HepG2 (cell line): ENCODE measurements around the gene RGP1. TPM values are rescaled to one million over a fixed set of nuclear protein-coding genes. Genes with fewer than 3 reads are reported as not detected.

Experiments used
- ARID5B ChIP-seq: IDR thresholded peaks from 2 replicates; pipeline ENCODE4 v1.4.0; 2020; ENCODE audit warnings: mild to moderate bottlenecking, missing genetic modification reagents
- CBFB ChIP-seq: sonication (generic); formaldehyde crosslinking; IDR thresholded peaks from 2 replicates; pipeline ENCODE4 v1.4.0; 2020; ENCODE audit warnings: missing genetic modification reagents
- CCAR2 ChIP-seq: fragments of 200-400 bp; formaldehyde crosslinking; optimal IDR thresholded peaks from 2 replicates; pipeline ENCODE3; 2018; ENCODE audit warnings: low read depth, mild to moderate bottlenecking, low read length, moderate library complexity
- GATA4 ChIP-seq: sonication (generic); IDR thresholded peaks from 2 replicates; pipeline ENCODE4 v1.6.1; 2016; ENCODE audit warnings: antibody characterized with exemption, low read depth, borderline replicate concordance
- KDM2A ChIP-seq: sonication (generic); formaldehyde crosslinking; IDR thresholded peaks from 2 replicates; pipeline ENCODE4 v1.4.0; 2020; ENCODE audit warnings: low read depth, missing genetic modification reagents, borderline replicate concordance
- KLF15 ChIP-seq: sonication (generic); formaldehyde crosslinking; IDR thresholded peaks from 2 replicates; pipeline ENCODE4 v1.8.1; 2023; ENCODE audit warnings: borderline replicate concordance, mild to moderate bottlenecking, inconsistent platforms, missing genetic modification reagents, mixed read lengths
- MLXIP ChIP-seq: sonication (generic); formaldehyde crosslinking; IDR thresholded peaks from 2 replicates; pipeline ENCODE4 v1.9.0; 2021; ENCODE audit warnings: missing genetic modification reagents, borderline replicate concordance
- NFE2L2 ChIP-seq: fragments of 150-350 bp; IDR thresholded peaks from 2 replicates; pipeline ENCODE4 v1.6.1; 2014; ENCODE audit warnings: low read length
- RBM22 ChIP-seq: fragments of 200-400 bp; formaldehyde crosslinking; optimal IDR thresholded peaks from 2 replicates; pipeline ENCODE3; 2017; ENCODE audit warnings: mild to moderate bottlenecking, low read length, moderate library complexity
- RBM39 ChIP-seq: fragments of 200-400 bp; formaldehyde crosslinking; IDR thresholded peaks from one replicate; pipeline ENCODE4 v1.6.1; 2018; ENCODE audit warnings: antibody characterized with exemption, mild to moderate bottlenecking, low read depth, low read length; ENCODE audit not compliant: poor library complexity, severe bottlenecking
- ZNF24 ChIP-seq: fragments of 450-650 bp; IDR thresholded peaks from 2 replicates; pipeline ENCODE4 v1.6.1; 2017; ENCODE audit warnings: antibody characterized with exemption, mild to moderate bottlenecking
- ZNF282 ChIP-seq: fragments of 450-650 bp; IDR thresholded peaks from 2 replicates; pipeline ENCODE4 v1.6.1; 2018; ENCODE audit not compliant: partially characterized antibody
- ZNF354B ChIP-seq: sonication (generic); formaldehyde crosslinking; IDR thresholded peaks from 2 replicates; pipeline ENCODE4 v1.8.0; 2022; ENCODE audit warnings: mild to moderate bottlenecking, missing genetic modification reagents
- ZNF562 ChIP-seq: sonication (generic); formaldehyde crosslinking; IDR thresholded peaks from 2 replicates; pipeline ENCODE4 v1.8.0; 2022; ENCODE audit warnings: missing genetic modification reagents, borderline replicate concordance
- ZNF687 ChIP-seq: sonication (generic); formaldehyde crosslinking; IDR thresholded peaks from 2 replicates; pipeline ENCODE4 v1.5.1; 2020; ENCODE audit warnings: mild to moderate bottlenecking, missing genetic modification reagents, moderate library complexity
- polyA plus RNA-seq, 8 experiments: library from polyadenylated mRNA; depleted of rRNA in 3 of 8; stranded (reverse) in 7 of 8; unstranded in 1 of 8; fragments of >200 nt; fragmentation: Illumina TruSeq in 4 of 8; extraction: Trizol in 4 of 8; gene quantifications; 2 replicates each; pipeline versions ENCODE4 v1.2.1 to v1.2.3, GENCODE V29; 2011 to 2016; ENCODE audit warnings: low read depth in 4 of 8, missing spikeins in 1 of 8, mixed read lengths in 1 of 8; ENCODE audit not compliant: insufficient read depth in 1 of 8
- total RNA-seq, 5 experiments: library from RNA; depleted of rRNA; stranded (reverse); fragments of >200 nt; fragmentation: Illumina TruSeq; extraction: Trizol; gene quantifications; 2 replicates each; pipeline ENCODE4 v1.2.3, GENCODE V29; 2016; ENCODE audit warnings: low read depth in 1 of 5
- TF ChIP-seq, protein P1 (sequence below): sonication (generic); formaldehyde crosslinking; IDR thresholded peaks from 2 replicates; pipeline ENCODE4 v1.8.0; 2022; ENCODE audit warnings: low read depth, missing genetic modification reagents

Gene RGP1
- total and polyA plus RNA-seq, 2 of the 13 experiments (the other 11 are each of a cell fraction or from before 2014, with no cell fraction given) = 12.7 to 21.0 TPM

DNA sequence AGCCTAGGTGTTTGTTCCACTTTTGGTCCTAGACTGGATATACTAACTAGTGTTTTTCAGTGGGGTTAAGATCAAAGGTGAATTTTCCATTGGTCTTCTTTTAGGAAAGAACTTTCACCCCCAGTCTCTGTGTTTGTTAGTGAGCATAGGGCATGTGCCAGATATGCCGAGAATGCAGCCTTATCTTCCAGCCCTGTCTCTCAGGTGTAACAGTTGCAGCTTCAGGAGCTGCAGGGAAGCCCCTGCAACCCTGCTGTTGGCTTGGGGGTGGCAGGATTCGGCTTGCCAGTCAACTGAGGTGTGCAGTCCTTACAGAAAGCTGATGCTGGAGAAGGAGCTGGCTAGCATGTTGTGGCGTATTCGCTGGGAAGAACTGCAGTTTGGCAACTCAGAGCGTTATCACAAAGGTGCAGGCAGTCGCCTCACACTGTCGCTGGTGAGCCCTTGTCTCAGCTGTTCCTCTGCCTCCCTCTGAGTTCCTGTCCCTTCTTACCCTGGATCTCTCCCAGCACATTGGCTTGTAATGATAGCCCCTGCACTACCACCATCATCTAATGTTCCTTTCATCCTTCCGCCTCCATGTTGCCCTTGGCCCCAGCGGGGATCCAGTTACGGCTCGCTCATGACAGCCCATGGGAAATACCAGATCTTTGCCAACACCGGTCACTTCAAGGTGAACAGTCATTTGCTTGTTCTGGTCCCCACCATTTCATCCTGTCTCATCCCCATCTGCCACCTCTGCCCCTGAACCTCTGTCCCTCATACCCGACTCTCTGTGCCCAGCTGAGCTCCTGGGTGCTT, 52.4 kb downstream of the RGP1 start (continued):
- TF ChIP-seq ZNF687 (CRISPR knock-in tag) = peak; percentile 58
- TF ChIP-seq CCAR2 = no peak
- TF ChIP-seq ZNF282 = no peak
- TF ChIP-seq KLF15 (CRISPR knock-in tag) = no peak
- TF ChIP-seq, protein P1, sequence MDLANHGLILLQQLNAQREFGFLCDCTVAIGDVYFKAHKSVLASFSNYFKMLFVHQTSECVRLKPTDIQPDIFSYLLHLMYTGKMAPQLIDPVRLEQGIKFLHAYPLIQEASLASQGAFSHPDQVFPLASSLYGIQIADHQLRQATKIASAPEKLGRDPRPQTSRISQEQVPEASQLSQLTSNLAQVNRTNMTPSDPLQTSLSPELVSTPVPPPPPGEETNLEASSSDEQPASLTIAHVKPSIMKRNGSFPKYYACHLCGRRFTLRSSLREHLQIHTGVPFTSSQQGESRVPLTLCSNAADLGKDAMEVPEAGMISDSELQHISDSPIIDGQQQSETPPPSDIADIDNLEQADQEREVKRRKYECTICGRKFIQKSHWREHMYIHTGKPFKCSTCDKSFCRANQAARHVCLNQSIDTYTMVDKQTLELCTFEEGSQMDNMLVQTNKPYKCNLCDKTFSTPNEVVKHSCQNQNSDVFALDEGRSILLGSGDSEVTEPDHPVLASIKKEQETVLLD = no peak
- no peak for TF ChIP-seq ZNF354B (CRISPR knock-in tag)
- TF ChIP-seq ZNF24 = no peak
- no peak for TF ChIP-seq CBFB (CRISPR knock-in tag)
- TF ChIP-seq RBM22 = no peak
- no peak for TF ChIP-seq KDM2A (CRISPR knock-in tag)
- no peak for TF ChIP-seq MLXIP (CRISPR knock-in tag)
- no peak for TF ChIP-seq GATA4
- TF ChIP-seq ARID5B (CRISPR knock-in tag) = no peak
- no peak for TF ChIP-seq RBM39
- no peak for TF ChIP-seq NFE2L2
- no peak for TF ChIP-seq ZNF562 (CRISPR knock-in tag)
